CD14-positive monocyte (primary cell): Measurements from ENCODE around the gene RBMS3. TPM values are rescaled to one million over a fixed set of nuclear protein-coding genes. Genes with fewer than 3 reads are reported as not detected.

ENCODE experiments used
- DNase-seq, 3 donors: peaks; one replicate each; pipeline ENCODE4 v3.0.0-alpha.2; 2011 to 2022
- H2AFZ ChIP-seq: 2 replicates; pipeline ENCODE4 v1.6.0; 2012; ENCODE audit warnings: mild to moderate bottlenecking, low read depth, low read length, inconsistent platforms; ENCODE audit not compliant: insufficient read depth, poor library complexity, severe bottlenecking
- H3K27ac ChIP-seq, 2 donors: 1 replicate in 1 of 2; 2 replicates in 1 of 2; pipeline ENCODE4 v1.5.1; 2012 to 2013; ENCODE audit warnings: low read length in 2 of 2, control low read depth in 1 of 2, inconsistent platforms in 1 of 2, low read depth in 1 of 2, mild to moderate bottlenecking in 1 of 2
- H3K27me3 ChIP-seq, 2 donors: one replicate each; pipeline versions ENCODE4 v1.6.0 to v1.6.1; 2011 to 2013; ENCODE audit warnings: low read length in 2 of 2; ENCODE audit not compliant: control insufficient read depth in 2 of 2, insufficient read depth in 2 of 2
- H3K36me3 ChIP-seq, 2 donors: replicated peaks in 1 of 2; 1 replicate in 1 of 2; 2 replicates in 1 of 2; pipeline versions ENCODE4 v1.5.1 to v1.6.1; 2012 to 2013; ENCODE audit warnings: low read length in 2 of 2, control low read depth in 1 of 2, inconsistent platforms in 1 of 2, mild to moderate bottlenecking in 1 of 2; ENCODE audit not compliant: insufficient read depth in 2 of 2, control insufficient read depth in 1 of 2
- H3K4me1 ChIP-seq, 2 donors: 1 replicate in 1 of 2; 2 replicates in 1 of 2; pipeline versions ENCODE4 v1.5.1 to v1.6.1; 2012 to 2013; ENCODE audit warnings: low read length in 2 of 2, control low read depth in 1 of 2, inconsistent platforms in 1 of 2, mild to moderate bottlenecking in 1 of 2, moderate library complexity in 1 of 2; ENCODE audit not compliant: insufficient read depth in 2 of 2, control insufficient read depth in 1 of 2
- H3K4me2 ChIP-seq: replicated peaks from 2 replicates; pipeline ENCODE3; 2012; ENCODE audit warnings: low read length, moderate library complexity, mild to moderate bottlenecking; ENCODE audit not compliant: poor library complexity, severe bottlenecking; ENCODE audit errors: extremely low read depth
- H3K4me3 ChIP-seq, 3 experiments: fragments of 200-600 bp in 1 of 3; sonication (generic) in 1 of 3; replicated peaks in 1 of 3; 1 replicate in 2 of 3; 2 replicates in 1 of 3; pipeline ENCODE4 v1.5.1; 2011 to 2013; ENCODE audit warnings: low read length in 3 of 3, mild to moderate bottlenecking in 3 of 3, control low read depth in 2 of 3, low read depth in 2 of 3, inconsistent platforms in 1 of 3, moderate library complexity in 1 of 3
- H3K79me2 ChIP-seq: 2 replicates; pipeline ENCODE4 v1.6.0; 2012; ENCODE audit warnings: mild to moderate bottlenecking, control low read depth, inconsistent platforms, low read length, moderate library complexity; ENCODE audit not compliant: insufficient read depth
- H3K9ac ChIP-seq: 2 replicates; pipeline ENCODE4 v1.6.0; 2017; ENCODE audit warnings: low read length, mild to moderate bottlenecking; ENCODE audit not compliant: insufficient read depth, poor library complexity, severe bottlenecking
- H3K9me3 ChIP-seq, 2 donors: replicated peaks in 1 of 2; 1 replicate in 1 of 2; 2 replicates in 1 of 2; pipeline versions ENCODE4 v1.5.1 to v1.6.1; 2012 to 2013; ENCODE audit warnings: low read length in 2 of 2, control low read depth in 1 of 2; ENCODE audit not compliant: control insufficient read depth in 1 of 2, insufficient read depth in 1 of 2
- H4K20me1 ChIP-seq: 2 replicates; pipeline ENCODE4 v1.6.0; 2012; ENCODE audit warnings: mild to moderate bottlenecking, low read length, control low read depth, moderate library complexity; ENCODE audit not compliant: insufficient read depth
- H3K27ac Mint-ChIP-seq, 7 donors: one replicate each; pipeline ENCODE4 v1.8.0; 2020; ENCODE audit warnings: mild to moderate bottlenecking in 7 of 7, mixed read lengths in 7 of 7, moderate library complexity in 6 of 7, inconsistent platforms in 2 of 7
- H3K27me3 Mint-ChIP-seq, 3 donors: one replicate each; pipeline ENCODE4 v1.8.0; 2021 to 2022; ENCODE audit warnings: low read depth in 3 of 3, mild to moderate bottlenecking in 3 of 3, mixed read lengths in 3 of 3, moderate library complexity in 3 of 3, inconsistent platforms in 1 of 3
- H3K36me3 Mint-ChIP-seq, 2 donors: one replicate each; pipeline ENCODE4 v1.8.0; 2020; ENCODE audit warnings: mixed read lengths in 2 of 2, inconsistent platforms in 1 of 2, mild to moderate bottlenecking in 1 of 2
- H3K4me1 Mint-ChIP-seq: one replicate; pipeline ENCODE4 v1.8.0; 2020; ENCODE audit warnings: mild to moderate bottlenecking, mixed read lengths
- H3K4me3 Mint-ChIP-seq, 2 donors: one replicate each; pipeline ENCODE4 v1.8.0; 2020; ENCODE audit warnings: mild to moderate bottlenecking in 2 of 2, mixed read lengths in 2 of 2, moderate library complexity in 1 of 2
- H3K9me3 Mint-ChIP-seq, 7 donors: one replicate each; pipeline ENCODE4 v1.8.0; 2020 to 2022; ENCODE audit warnings: mixed read lengths in 7 of 7, mild to moderate bottlenecking in 6 of 7, moderate library complexity in 6 of 7, inconsistent platforms in 2 of 7
- WGBS: methylation state at CpG from one replicate; pipeline ENCODE4 v1.1.5; 2013; ENCODE audit warnings: missing lambda C conversion rate; ENCODE audit not compliant: insufficient coverage; 5-methylcytosine and 5-hydroxymethylcytosine counted together
- intact Hi-C, 2 donors: fragments of 100-400 bp; cut with micrococcal nuclease; formaldehyde crosslinking; loops; one replicate each; pipeline versions ENCODE4 v1.15.0 to v1.15.1; 2023
- polyA plus RNA-seq, 3 donors: library from polyadenylated mRNA; depleted of rRNA in 1 of 3; unstranded in 2 of 3; stranded (reverse) in 1 of 3; fragments of 300-500 nt in 2 of 3; fragments of >200 nt in 1 of 3; fragmentation: Illumina TruSeq in 2 of 3; gene quantifications; 1 replicate in 2 of 3; 2 replicates in 1 of 3; pipeline ENCODE4 v1.2.3, GENCODE V29; 2012 to 2021
- TF ChIP-seq, protein P1 (sequence below): fragments of 200-600 bp; IDR thresholded peaks from one replicate; pipeline ENCODE4 v1.8.0; 2022; ENCODE audit warnings: antibody characterized with exemption, mild to moderate bottlenecking

RBMS3 gene
- polyA plus RNA-seq, 3 donors = not detected

DNA sequence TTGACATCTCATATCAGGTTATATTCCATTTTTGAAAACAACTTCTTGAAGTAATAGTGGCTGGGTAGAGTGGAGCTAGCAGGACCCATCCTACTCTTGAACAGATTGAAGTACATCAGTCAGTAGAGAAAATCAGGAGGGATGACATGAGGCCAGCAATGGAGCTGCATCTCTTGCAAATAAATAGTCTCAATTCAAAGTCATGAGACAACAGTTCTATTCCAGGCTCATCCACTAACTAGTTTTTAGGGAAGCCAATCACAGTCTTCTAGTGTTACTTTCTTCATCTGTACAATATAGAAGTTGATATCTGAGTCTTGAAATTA is 477.2 kb downstream of the RBMS3 start:
- Histone ChIP-seq H3K27me3 (no peaks in the 10 kb centered on the region), H3K9ac (no peak overlapping the region), H4K20me1 (no peaks in the 10 kb centered on the region), H3K79me2 (no peaks in the 10 kb centered on the region), H3K4me1 (peaks cover 25 to 27% of the 10 kb centered on the region in 2 donors), H3K36me3 (no peaks in the 10 kb centered on the region), H3K4me2 (peak overlapping the region; percentile 16), H3K9me3 (no peaks in the 10 kb centered on the region), H3K4me3 (no peak overlapping the region), H2AFZ (no peak overlapping the region), H3K27ac (no peak overlapping the region)
- TF ChIP-seq, protein P1, sequence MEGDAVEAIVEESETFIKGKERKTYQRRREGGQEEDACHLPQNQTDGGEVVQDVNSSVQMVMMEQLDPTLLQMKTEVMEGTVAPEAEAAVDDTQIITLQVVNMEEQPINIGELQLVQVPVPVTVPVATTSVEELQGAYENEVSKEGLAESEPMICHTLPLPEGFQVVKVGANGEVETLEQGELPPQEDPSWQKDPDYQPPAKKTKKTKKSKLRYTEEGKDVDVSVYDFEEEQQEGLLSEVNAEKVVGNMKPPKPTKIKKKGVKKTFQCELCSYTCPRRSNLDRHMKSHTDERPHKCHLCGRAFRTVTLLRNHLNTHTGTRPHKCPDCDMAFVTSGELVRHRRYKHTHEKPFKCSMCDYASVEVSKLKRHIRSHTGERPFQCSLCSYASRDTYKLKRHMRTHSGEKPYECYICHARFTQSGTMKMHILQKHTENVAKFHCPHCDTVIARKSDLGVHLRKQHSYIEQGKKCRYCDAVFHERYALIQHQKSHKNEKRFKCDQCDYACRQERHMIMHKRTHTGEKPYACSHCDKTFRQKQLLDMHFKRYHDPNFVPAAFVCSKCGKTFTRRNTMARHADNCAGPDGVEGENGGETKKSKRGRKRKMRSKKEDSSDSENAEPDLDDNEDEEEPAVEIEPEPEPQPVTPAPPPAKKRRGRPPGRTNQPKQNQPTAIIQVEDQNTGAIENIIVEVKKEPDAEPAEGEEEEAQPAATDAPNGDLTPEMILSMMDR = no peak
- Mint-ChIP-seq H3K27ac (peak overlapping the region in 4 of 7 donors; percentile 44 to 80 (median 57)), H3K27me3 (peaks cover 0 to 4% (median 0%) of the 10 kb centered on the region in 3 donors), H3K9me3 (no peaks in the 10 kb centered on the region), H3K4me3 (peak overlapping the region in 1 of 2 donors; percentile 71), H3K36me3 (no peaks in the 10 kb centered on the region), H3K4me1 (peaks cover 28% of the 10 kb centered on the region)
- intact Hi-C loops = no loop called here
- no peak for DNase-seq

DNA sequence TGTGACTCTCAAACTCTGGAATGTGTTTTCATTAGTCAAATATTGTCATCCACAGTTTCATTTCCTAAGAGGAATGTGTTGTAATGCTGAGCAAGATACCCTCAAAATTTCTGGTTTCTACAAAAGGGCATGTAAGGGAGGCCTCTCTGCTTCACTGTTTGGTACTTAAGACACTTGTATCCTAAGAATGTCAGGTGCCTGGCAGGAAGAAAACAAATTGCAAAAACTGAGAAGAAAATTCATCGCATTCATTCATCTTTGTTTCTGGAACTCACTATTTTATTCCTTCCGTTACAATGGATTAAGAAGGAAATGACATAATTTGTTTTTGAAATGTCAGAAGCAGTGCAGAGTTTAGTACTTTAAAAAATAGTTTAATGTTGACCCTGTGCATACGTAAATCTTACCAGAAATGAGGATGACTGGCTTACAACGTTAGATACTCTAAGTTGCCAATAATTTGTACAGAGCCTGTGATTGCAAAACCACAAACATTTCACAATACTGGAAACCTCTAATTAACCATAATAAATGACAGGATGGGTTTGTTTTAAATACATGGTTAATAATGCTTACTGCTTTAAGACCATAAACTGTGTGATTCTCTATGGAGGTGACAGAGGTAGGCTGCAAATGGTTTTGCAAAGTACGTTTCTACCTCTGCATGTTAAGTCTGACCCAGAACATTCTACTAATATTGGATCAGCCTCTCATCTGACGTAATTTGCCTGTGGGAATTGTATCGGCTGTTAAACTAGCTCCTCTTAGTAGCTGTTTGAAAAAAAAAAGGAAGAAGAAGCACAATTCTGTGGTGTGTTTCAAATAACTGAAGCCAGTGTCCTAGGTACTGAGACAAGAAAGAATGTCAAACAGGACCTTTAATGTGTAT is 477.8 kb downstream of the RBMS3 start:
- H3K4me2 ChIP-seq = peak overlapping the region; percentile 16
- no peaks in the 10 kb centered on the region for H3K9me3 ChIP-seq
- Mint-ChIP-seq H3K27me3 (peaks cover 0 to 4% (median 0%) of the 10 kb centered on the region in 3 donors), H3K27ac (peak overlapping the region in 5 of 7 donors; percentile 27 to 80 (median 44)), H3K4me1 (peaks cover 28% of the 10 kb centered on the region), H3K36me3 (no peaks in the 10 kb centered on the region), H3K4me3 (peak overlapping the region in 1 of 2 donors; percentile 71), H3K9me3 (no peaks in the 10 kb centered on the region)
- H4K20me1 ChIP-seq = no peaks in the 10 kb centered on the region
- H3K27ac ChIP-seq = peak overlapping the region in 1 of 2 donors; percentile 7
- intact Hi-C loops = no loop called here
- peak in 1 of 3 donors; percentile 31 for DNase-seq
- no peaks in the 10 kb centered on the region for H3K79me2 ChIP-seq
- no peaks in the 10 kb centered on the region for H3K27me3 ChIP-seq
- peak overlapping the region in 1 of 3 experiments; percentile 13 for H3K4me3 ChIP-seq
- TF ChIP-seq, protein P1 = no peak
- 0% methylated on average over 2 of the region's 7 CpGs for whole genome bisulfite sequencing
- H3K36me3 ChIP-seq = no peaks in the 10 kb centered on the region
- H3K4me1 ChIP-seq = peaks cover 25 to 27% of the 10 kb centered on the region in 2 donors
- no peak overlapping the region for H2AFZ ChIP-seq
- H3K9ac ChIP-seq = peak overlapping the region; percentile 1
